GM18870 (cell line): ENCODE measurements around the gene ZBTB38.
A peak's percentile ranks its signal among the peaks of the same experiment; 100 is the strongest.

ENCODE experiments used
- ATAC-seq: cut with Tn5 transposase; IDR thresholded peaks from one replicate; pipeline ENCODE4 v1.9.1; 2021; ENCODE audit warnings: moderate library complexity; ENCODE audit not compliant: unreplicated experiment

The ZBTB38 gene

GRCh38 chr3:141368062-141368924 lies at the start of gene ZBTB38:
Gene ZBTB38, plus strand, starts transcription at chr3:141368504. Its CDS starts 73,885 bp downstream, at chr3:141442389.
- no peak for ATAC-seq

GRCh38 chr3:141320399-141321108 lies 47.8 kb upstream of the ZBTB38 start:
- no peak for ATAC-seq

- ATAC-seq, result no peak
Observed at GRCh38 chr3:141321109-141321497, 47.2 kb upstream of the ZBTB38 start.

- ATAC-seq, result no peak
Observed at GRCh38 chr3:141323936-141324704, 44.2 kb upstream of the ZBTB38 start.

- ATAC-seq, result no peak
Observed at GRCh38 chr3:141326123-141326522, 42.2 kb upstream of the ZBTB38 start.

GRCh38 chr3:141326626-141327025 lies 41.7 kb upstream of the ZBTB38 start:
- no peak for ATAC-seq

- ATAC-seq, result peak; percentile 49
Observed at GRCh38 chr3:141328286-141329166, 39.8 kb upstream of the ZBTB38 start.

- no peak for ATAC-seq
Observed at GRCh38 chr3:141330235-141330634, 38.1 kb upstream of the ZBTB38 start.

GRCh38 chr3:141330718-141331376 lies 37.5 kb upstream of the ZBTB38 start:
- ATAC-seq, result no peak

GRCh38 chr3:141331377-141332318 lies 36.7 kb upstream of the ZBTB38 start:
- no peak for ATAC-seq

- ATAC-seq, result no peak
Observed at GRCh38 chr3:141332416-141332815, 35.9 kb upstream of the ZBTB38 start.

GRCh38 chr3:141333836-141334626 lies 34.3 kb upstream of the ZBTB38 start:
- ATAC-seq, result no peak

- no peak for ATAC-seq
Observed at GRCh38 chr3:141334627-141335250, 33.6 kb upstream of the ZBTB38 start.

- no peak for ATAC-seq
Observed at GRCh38 chr3:141335531-141336061, 32.7 kb upstream of the ZBTB38 start.

GRCh38 chr3:141336672-141337522 lies 31.4 kb upstream of the ZBTB38 start:
- ATAC-seq, result peak; percentile 87

GRCh38 chr3:141337523-141337854 lies 30.8 kb upstream of the ZBTB38 start:
- no peak for ATAC-seq
